ENCODE measurements around the gene CARD6. TPM values are rescaled to one million over a fixed set of nuclear protein-coding genes. Genes with fewer than 3 reads are reported as not detected.

CARD6 gene
- total and polyA plus RNA-seq, 9 of the 15 experiments (the other 6 are each of a cell fraction or from before 2014, with no cell fraction given) = 3.5 to 8.3 (median 5.9) TPM

- no peak for TF ChIP-seq ZC3H4 (CRISPR knock-in tag; IDR thresholded peaks at IDR 0.05; ENCODE audit: borderline replicate concordance)
- TF ChIP-seq HMGXB4 (CRISPR knock-in tag; IDR thresholded peaks at IDR 0.05) = peak; percentile 87; the same call in 1 of the 2 replicates
- TF ChIP-seq EWSR1 (IDR thresholded peaks at IDR 0.05; ENCODE audit: borderline replicate concordance, low read depth, partially characterized antibody) = no peak
Measured at GRCh38 chr5:40834849-40835787, 6.0 kb upstream of the CARD6 start, which contains the start of gene RPL37 (continued).

GRCh38 chr5:40838086-40838485, 3.1 kb upstream of the CARD6 start:
- H2AFZ ChIP-seq (ENCODE audit: low read depth, low read length) = no peak overlapping the region
- ChIA-PET CTCF (ENCODE audit: low intra/inter-chr PET ratio) (no interaction called here), POLR2A (no interaction called here)
- H3K4me2 ChIP-seq (ENCODE audit: insufficient read depth, low read length) = no peak overlapping the region
- FAIRE-seq = no peak
- H3K27ac ChIP-seq (ENCODE audit: extremely low read depth, low read depth, low read length) = no peak overlapping the region
- H3K36me3 ChIP-seq (ENCODE audit: control insufficient read depth, insufficient read depth, low read length) = peaks cover 17% of the 10 kb centered on the region
- peaks cover 0 to 9% of the 10 kb centered on the region in 2 experiments; a peak in 3 of 5 replicates for H3K4me1 ChIP-seq (replicated peaks in 1 of 2; ENCODE audit: control insufficient read depth in 2 of 2, insufficient read depth in 2 of 2, low read length in 2 of 2)
- no peaks in the 10 kb centered on the region for H3K9me1 ChIP-seq (ENCODE audit: control insufficient read depth, insufficient read depth, low read length)
- H3K79me2 ChIP-seq (ENCODE audit: control insufficient read depth, insufficient read depth, low read length) = peaks cover 35% of the 10 kb centered on the region
- H4K20me1 ChIP-seq (replicated peaks; ENCODE audit: control insufficient read depth, insufficient read depth, low read length) = peaks cover 16% of the 10 kb centered on the region
- in situ Hi-C loops (cut with MboI) (no loop called here), intact Hi-C loops (cut with micrococcal nuclease) (loop anchor here (5.0 to 10.0 kb wide), 2 partner anchors 39 to 1413 kb away; partner anchors contain the start of gene DAB2)
- no peak overlapping the region for H3K9ac ChIP-seq (ENCODE audit: insufficient read depth in 1 of 2, low read depth in 2 of 2, low read length in 2 of 2)
- H3K9me3 ChIP-seq (replicated peaks; ENCODE audit: control insufficient read depth, insufficient read depth, low read depth, low read length) = no peaks in the 10 kb centered on the region
- 71% methylated on average over 3 of the region's 6 CpGs for WGBS (ENCODE audit: insufficient coverage, low coverage, missing lambda C conversion rate)
- no peak for ATAC-seq
- no TSS peak for BruUV-seq (replicated peaks)
- H3K4me3 ChIP-seq = no peak overlapping the region
- H3K27me3 ChIP-seq (ENCODE audit: control insufficient read depth in 2 of 2, insufficient read depth in 2 of 2, low read length in 2 of 2) = no peaks in the 10 kb centered on the region
- DNase-seq (ENCODE audit: extremely low read depth in 1 of 4, low spot score in 3 of 4) = no peak
- no peak for TF ChIP-seq FOXA1 (IDR thresholded peaks at IDR 0.05; ENCODE audit: borderline replicate concordance)
- TF ChIP-seq MAFG (tag; conservative IDR thresholded peaks at IDR 0.05) = no peak
- no peak for TF ChIP-seq ZBTB7A (IDR thresholded peaks at IDR 0.05; ENCODE audit: borderline replicate concordance, control insufficient read depth, low read depth, low read length)
- no peak for TF ChIP-seq LCOR (CRISPR knock-in tag; IDR thresholded peaks at IDR 0.05)
- TF ChIP-seq MEF2A (IDR thresholded peaks at IDR 0.05; ENCODE audit: control insufficient read depth, low read depth, low read length) = no peak
- no peak for TF ChIP-seq CBFA2T2 (conservative IDR thresholded peaks at IDR 0.05)
- TF ChIP-seq ZSCAN29 (IDR thresholded peaks at IDR 0.05) = no peak
- TF ChIP-seq ZBTB17 (CRISPR knock-in tag; IDR thresholded peaks at IDR 0.05) = no peak
- no peak for TF ChIP-seq CREB1 (IDR thresholded peaks at IDR 0.05)
- no peak for TF ChIP-seq CREB1 (CRISPR knock-in tag; IDR thresholded peaks at IDR 0.05)
- TF ChIP-seq FOXJ3 (CRISPR knock-in tag; IDR thresholded peaks at IDR 0.05) = no peak
- TF ChIP-seq PYGO2 (tag; IDR thresholded peaks at IDR 0.05) = no peak
- no peak for TF ChIP-seq SMARCB1 (IDR thresholded peaks at IDR 0.05; ENCODE audit: insufficient read length, low read depth)
- no peak for TF ChIP-seq BMI1 (IDR thresholded peaks at IDR 0.05; ENCODE audit: low read length)
- no peak for TF ChIP-seq HNRNPL (IDR thresholded peaks at IDR 0.05; ENCODE audit: low read depth, low read length)
- no peak for TF ChIP-seq ZBTB26 (CRISPR knock-in tag; IDR thresholded peaks at IDR 0.05)
- TF ChIP-seq HMG20B (CRISPR knock-in tag; IDR thresholded peaks at IDR 0.05) = no peak
